ENCODE data around the gene PPOX.

- TF ChIP-seq, protein P1, sequence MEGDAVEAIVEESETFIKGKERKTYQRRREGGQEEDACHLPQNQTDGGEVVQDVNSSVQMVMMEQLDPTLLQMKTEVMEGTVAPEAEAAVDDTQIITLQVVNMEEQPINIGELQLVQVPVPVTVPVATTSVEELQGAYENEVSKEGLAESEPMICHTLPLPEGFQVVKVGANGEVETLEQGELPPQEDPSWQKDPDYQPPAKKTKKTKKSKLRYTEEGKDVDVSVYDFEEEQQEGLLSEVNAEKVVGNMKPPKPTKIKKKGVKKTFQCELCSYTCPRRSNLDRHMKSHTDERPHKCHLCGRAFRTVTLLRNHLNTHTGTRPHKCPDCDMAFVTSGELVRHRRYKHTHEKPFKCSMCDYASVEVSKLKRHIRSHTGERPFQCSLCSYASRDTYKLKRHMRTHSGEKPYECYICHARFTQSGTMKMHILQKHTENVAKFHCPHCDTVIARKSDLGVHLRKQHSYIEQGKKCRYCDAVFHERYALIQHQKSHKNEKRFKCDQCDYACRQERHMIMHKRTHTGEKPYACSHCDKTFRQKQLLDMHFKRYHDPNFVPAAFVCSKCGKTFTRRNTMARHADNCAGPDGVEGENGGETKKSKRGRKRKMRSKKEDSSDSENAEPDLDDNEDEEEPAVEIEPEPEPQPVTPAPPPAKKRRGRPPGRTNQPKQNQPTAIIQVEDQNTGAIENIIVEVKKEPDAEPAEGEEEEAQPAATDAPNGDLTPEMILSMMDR (IDR thresholded peaks at IDR 0.05; ENCODE audit: low read length): no peak
- no peak for TF ChIP-seq EZH2 (IDR thresholded peaks at IDR 0.05; ENCODE audit: borderline replicate concordance, low read length)
Measured at GRCh38 chr1:161174911-161175310, 8.7 kb downstream of the PPOX start.

Data from OCI-LY1 (cell line).